GM21526 (cell line): ENCODE results near the gene PLPPR2.
"Not testable (repeated sequence)": the region's sequence is repeated elsewhere in the genome, so short reads cannot be mapped to it uniquely, and the experiment has no call there.

Experiments used
- ATAC-seq: cut with Tn5 transposase; IDR thresholded peaks from one replicate; pipeline ENCODE4 v1.9.1; 2021; ENCODE audit warnings: moderate library complexity; ENCODE audit not compliant: unreplicated experiment, low FRiP score

Gene PLPPR2

GRCh38 chr19:11367528-11367927, 12.3 kb downstream of the PLPPR2 start:
- ATAC-seq, result no peak

- no peak for ATAC-seq
These were observed 15.5 kb downstream of the PLPPR2 start for GRCh38 chr19:11370744-11371143.

GRCh38 chr19:11373166-11373884, 18.1 kb downstream of the PLPPR2 start:
- no peak for ATAC-seq

- no peak for ATAC-seq
These were observed 18.7 kb downstream of the PLPPR2 start for GRCh38 chr19:11373885-11374432.

GRCh38 chr19:11374433-11375142, 19.4 kb downstream of the PLPPR2 start, which contains the start of gene SWSAP1:
Gene SWSAP1 (plus strand): TSS chr19:11374666. CDS start chr19:11374681, 15 bp downstream.
- peak; percentile 82 for ATAC-seq

- no peak for ATAC-seq
These were observed 20.1 kb downstream of the PLPPR2 start for GRCh38 chr19:11375143-11375948.

- no peak for ATAC-seq
These were observed 22.0 kb downstream of the PLPPR2 start for GRCh38 chr19:11377237-11377636.

- no peak for ATAC-seq
These were observed 22.5 kb downstream of the PLPPR2 start for GRCh38 chr19:11377756-11378155.

- ATAC-seq, result no peak
These were observed 23.3 kb downstream of the PLPPR2 start for GRCh38 chr19:11378319-11379189.

GRCh38 chr19:11379269-11379845, 24.1 kb downstream of the PLPPR2 start:
- ATAC-seq, result not testable (repeated sequence)

- ATAC-seq, result no peak
These were observed 24.7 kb downstream of the PLPPR2 start for GRCh38 chr19:11379857-11380350.

- peak; percentile 63 for ATAC-seq
These were observed 25.7 kb downstream of the PLPPR2 start for GRCh38 chr19:11380653-11381537.

GRCh38 chr19:11382898-11383705, 27.9 kb downstream of the PLPPR2 start:
- ATAC-seq, result no peak

GRCh38 chr19:11383706-11384048, 28.4 kb downstream of the PLPPR2 start:
- ATAC-seq, result no peak

- no peak for ATAC-seq
These were observed 29.5 kb downstream of the PLPPR2 start for GRCh38 chr19:11384778-11385129.

- ATAC-seq, result no peak
These were observed 32.2 kb downstream of the PLPPR2 start for GRCh38 chr19:11387162-11388034.

GRCh38 chr19:11390359-11390758, 35.1 kb downstream of the PLPPR2 start:
- ATAC-seq, result no peak
